ENCODE results near the gene STK4. TPM values are rescaled to one million over a fixed set of nuclear protein-coding genes. Genes with fewer than 3 reads are reported as not detected.

The STK4 gene
- total RNA-seq, 1 experiment from 2014 or later, result 41.2 TPM

DNA sequence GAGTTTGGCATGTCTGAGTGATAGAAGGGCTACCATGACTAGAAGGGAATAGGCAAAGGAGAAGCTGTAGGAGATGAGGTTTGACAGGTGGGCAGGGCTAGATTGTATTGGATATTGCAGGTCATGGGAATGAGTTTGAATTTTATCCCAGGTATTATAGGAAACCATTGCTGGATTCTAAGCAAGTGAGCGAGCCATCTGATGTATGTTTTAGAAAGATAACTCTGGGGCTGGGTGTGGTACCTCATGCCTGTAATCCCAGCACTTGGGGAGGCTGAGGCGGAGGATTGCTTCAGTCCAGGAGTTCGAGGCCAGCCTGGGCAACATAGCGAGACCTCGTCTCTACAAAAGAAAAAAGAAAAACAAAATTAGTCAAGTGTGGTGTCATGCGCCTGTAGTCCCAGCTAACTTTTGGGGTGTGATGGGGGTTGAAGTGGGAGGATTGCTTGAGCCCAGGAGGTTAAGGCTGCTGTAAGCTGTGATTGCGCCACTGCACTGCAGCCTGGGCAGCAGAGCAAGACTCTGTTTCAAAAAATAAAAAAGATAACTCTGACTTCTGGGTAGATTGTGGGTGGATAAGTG, 16.9 kb downstream of the STK4 start (continued):
- TF ChIP-seq, protein P1, sequence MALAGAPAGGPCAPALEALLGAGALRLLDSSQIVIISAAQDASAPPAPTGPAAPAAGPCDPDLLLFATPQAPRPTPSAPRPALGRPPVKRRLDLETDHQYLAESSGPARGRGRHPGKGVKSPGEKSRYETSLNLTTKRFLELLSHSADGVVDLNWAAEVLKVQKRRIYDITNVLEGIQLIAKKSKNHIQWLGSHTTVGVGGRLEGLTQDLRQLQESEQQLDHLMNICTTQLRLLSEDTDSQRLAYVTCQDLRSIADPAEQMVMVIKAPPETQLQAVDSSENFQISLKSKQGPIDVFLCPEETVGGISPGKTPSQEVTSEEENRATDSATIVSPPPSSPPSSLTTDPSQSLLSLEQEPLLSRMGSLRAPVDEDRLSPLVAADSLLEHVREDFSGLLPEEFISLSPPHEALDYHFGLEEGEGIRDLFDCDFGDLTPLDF (CRISPR knock-in tag; IDR thresholded peaks at IDR 0.05), result no peak
- TF ChIP-seq, protein P2, sequence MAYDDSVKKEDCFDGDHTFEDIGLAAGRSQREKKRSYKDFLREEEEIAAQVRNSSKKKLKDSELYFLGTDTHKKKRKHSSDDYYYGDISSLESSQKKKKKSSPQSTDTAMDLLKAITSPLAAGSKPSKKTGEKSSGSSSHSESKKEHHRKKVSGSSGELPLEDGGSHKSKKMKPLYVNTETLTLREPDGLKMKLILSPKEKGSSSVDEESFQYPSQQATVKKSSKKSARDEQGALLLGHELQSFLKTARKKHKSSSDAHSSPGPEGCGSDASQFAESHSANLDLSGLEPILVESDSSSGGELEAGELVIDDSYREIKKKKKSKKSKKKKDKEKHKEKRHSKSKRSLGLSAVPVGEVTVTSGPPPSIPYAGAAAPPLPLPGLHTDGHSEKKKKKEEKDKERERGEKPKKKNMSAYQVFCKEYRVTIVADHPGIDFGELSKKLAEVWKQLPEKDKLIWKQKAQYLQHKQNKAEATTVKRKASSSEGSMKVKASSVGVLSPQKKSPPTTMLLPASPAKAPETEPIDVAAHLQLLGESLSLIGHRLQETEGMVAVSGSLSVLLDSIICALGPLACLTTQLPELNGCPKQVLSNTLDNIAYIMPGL (CRISPR knock-in tag; IDR thresholded peaks at IDR 0.05), result no peak
- TF ChIP-seq, protein P3, sequence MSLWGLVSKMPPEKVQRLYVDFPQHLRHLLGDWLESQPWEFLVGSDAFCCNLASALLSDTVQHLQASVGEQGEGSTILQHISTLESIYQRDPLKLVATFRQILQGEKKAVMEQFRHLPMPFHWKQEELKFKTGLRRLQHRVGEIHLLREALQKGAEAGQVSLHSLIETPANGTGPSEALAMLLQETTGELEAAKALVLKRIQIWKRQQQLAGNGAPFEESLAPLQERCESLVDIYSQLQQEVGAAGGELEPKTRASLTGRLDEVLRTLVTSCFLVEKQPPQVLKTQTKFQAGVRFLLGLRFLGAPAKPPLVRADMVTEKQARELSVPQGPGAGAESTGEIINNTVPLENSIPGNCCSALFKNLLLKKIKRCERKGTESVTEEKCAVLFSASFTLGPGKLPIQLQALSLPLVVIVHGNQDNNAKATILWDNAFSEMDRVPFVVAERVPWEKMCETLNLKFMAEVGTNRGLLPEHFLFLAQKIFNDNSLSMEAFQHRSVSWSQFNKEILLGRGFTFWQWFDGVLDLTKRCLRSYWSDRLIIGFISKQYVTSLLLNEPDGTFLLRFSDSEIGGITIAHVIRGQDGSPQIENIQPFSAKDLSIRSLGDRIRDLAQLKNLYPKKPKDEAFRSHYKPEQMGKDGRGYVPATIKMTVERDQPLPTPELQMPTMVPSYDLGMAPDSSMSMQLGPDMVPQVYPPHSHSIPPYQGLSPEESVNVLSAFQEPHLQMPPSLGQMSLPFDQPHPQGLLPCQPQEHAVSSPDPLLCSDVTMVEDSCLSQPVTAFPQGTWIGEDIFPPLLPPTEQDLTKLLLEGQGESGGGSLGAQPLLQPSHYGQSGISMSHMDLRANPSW (CRISPR knock-in tag; conservative IDR thresholded peaks at IDR 0.05; ENCODE audit: low read depth), result no peak

DNA sequence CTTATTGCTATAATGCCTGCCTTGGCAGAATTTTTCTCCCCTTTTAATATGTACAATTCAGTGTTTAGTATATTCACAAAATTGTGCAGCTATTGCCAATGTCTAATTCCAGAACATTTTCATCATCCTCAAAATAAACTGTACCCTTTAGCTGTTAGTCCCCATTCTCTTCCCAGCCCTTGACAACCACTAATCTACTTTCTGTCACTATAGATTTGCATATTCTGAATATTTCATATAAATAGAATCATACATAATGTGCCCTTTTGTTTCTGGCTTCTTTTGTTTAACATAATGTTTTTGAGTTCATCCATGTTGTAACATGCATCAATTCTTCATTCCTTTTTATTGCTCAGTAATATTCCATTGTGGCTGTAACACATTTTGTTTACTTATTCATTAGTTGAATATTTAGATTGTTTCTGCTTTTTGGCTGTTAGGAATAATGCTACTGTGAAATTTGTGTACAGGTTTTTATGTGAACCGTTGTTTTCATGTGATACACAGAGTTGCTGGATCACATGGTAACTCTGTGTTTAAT, 22.4 kb downstream of the STK4 start:
- Mint-ChIP-seq H3K9me3 (no peaks in the 10 kb centered on the region), H3K4me1 (peaks cover 17% of the 10 kb centered on the region), H3K4me3 (no peak overlapping the region), H3K27me3 (ENCODE audit: low read depth) (no peaks in the 10 kb centered on the region), H3K27ac (no peak overlapping the region), H3K36me3 (peaks cover 15% of the 10 kb centered on the region)
- POLR2A ChIA-PET, result no interaction called here
- CTCF ChIA-PET, result no interaction called here
- DNase-seq (ENCODE audit: low spot score) (no peak), ATAC-seq (no peak)
- no peak for TF ChIP-seq USF2 (CRISPR knock-in tag; IDR thresholded peaks at IDR 0.05)
- TF ChIP-seq, protein P4, sequence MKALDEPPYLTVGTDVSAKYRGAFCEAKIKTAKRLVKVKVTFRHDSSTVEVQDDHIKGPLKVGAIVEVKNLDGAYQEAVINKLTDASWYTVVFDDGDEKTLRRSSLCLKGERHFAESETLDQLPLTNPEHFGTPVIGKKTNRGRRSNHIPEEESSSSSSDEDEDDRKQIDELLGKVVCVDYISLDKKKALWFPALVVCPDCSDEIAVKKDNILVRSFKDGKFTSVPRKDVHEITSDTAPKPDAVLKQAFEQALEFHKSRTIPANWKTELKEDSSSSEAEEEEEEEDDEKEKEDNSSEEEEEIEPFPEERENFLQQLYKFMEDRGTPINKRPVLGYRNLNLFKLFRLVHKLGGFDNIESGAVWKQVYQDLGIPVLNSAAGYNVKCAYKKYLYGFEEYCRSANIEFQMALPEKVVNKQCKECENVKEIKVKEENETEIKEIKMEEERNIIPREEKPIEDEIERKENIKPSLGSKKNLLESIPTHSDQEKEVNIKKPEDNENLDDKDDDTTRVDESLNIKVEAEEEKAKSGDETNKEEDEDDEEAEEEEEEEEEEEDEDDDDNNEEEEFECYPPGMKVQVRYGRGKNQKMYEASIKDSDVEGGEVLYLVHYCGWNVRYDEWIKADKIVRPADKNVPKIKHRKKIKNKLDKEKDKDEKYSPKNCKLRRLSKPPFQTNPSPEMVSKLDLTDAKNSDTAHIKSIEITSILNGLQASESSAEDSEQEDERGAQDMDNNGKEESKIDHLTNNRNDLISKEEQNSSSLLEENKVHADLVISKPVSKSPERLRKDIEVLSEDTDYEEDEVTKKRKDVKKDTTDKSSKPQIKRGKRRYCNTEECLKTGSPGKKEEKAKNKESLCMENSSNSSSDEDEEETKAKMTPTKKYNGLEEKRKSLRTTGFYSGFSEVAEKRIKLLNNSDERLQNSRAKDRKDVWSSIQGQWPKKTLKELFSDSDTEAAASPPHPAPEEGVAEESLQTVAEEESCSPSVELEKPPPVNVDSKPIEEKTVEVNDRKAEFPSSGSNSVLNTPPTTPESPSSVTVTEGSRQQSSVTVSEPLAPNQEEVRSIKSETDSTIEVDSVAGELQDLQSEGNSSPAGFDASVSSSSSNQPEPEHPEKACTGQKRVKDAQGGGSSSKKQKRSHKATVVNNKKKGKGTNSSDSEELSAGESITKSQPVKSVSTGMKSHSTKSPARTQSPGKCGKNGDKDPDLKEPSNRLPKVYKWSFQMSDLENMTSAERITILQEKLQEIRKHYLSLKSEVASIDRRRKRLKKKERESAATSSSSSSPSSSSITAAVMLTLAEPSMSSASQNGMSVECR (CRISPR knock-in tag; IDR thresholded peaks at IDR 0.05; ENCODE audit: borderline replicate concordance), result no peak
- TF ChIP-seq, protein P5, sequence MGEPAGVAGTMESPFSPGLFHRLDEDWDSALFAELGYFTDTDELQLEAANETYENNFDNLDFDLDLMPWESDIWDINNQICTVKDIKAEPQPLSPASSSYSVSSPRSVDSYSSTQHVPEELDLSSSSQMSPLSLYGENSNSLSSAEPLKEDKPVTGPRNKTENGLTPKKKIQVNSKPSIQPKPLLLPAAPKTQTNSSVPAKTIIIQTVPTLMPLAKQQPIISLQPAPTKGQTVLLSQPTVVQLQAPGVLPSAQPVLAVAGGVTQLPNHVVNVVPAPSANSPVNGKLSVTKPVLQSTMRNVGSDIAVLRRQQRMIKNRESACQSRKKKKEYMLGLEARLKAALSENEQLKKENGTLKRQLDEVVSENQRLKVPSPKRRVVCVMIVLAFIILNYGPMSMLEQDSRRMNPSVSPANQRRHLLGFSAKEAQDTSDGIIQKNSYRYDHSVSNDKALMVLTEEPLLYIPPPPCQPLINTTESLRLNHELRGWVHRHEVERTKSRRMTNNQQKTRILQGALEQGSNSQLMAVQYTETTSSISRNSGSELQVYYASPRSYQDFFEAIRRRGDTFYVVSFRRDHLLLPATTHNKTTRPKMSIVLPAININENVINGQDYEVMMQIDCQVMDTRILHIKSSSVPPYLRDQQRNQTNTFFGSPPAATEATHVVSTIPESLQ (CRISPR knock-in tag; IDR thresholded peaks at IDR 0.05), result no peak
- TF ChIP-seq MLX (CRISPR knock-in tag; IDR thresholded peaks at IDR 0.05), result no peak
- TF ChIP-seq ZMAT4 (CRISPR knock-in tag; IDR thresholded peaks at IDR 0.05), result no peak
- TF ChIP-seq CREB1 (CRISPR knock-in tag; IDR thresholded peaks at IDR 0.05), result no peak
- TF ChIP-seq MXD4 (CRISPR knock-in tag; IDR thresholded peaks at IDR 0.05; ENCODE audit: borderline replicate concordance), result no peak
- TF ChIP-seq IRF1 (CRISPR knock-in tag; IDR thresholded peaks at IDR 0.05), result no peak
- TF ChIP-seq ZBTB43 (CRISPR knock-in tag; IDR thresholded peaks at IDR 0.05), result no peak
- no peak for TF ChIP-seq ZNF416 (CRISPR knock-in tag; IDR thresholded peaks at IDR 0.05)
- no peak for TF ChIP-seq ZBTB21 (CRISPR knock-in tag; IDR thresholded peaks at IDR 0.05; ENCODE audit: borderline replicate concordance)
- no peak for TF ChIP-seq GABPB1 (CRISPR knock-in tag; IDR thresholded peaks at IDR 0.05)
- no peak for TF ChIP-seq JUN (CRISPR knock-in tag; IDR thresholded peaks at IDR 0.05)
